ENCODE data around the gene IL21R. TPM values are rescaled to one million over a fixed set of nuclear protein-coding genes. Genes with fewer than 3 reads are reported as not detected.

The IL21R gene
- total RNA-seq, 3 donors from 2014 or later (not counting 1 experiment from before 2014, with no cell fraction given) = 24.3 to 45.7 (median 26.5) TPM

GRCh38 chr16:27362570-27363245 lies 39.3 kb upstream of the IL21R start:
- ATAC-seq (no peak), DNase-seq (no peak)
- Mint-ChIP-seq H3K27me3 (ENCODE audit: low read depth in 2 of 2) (no peaks in the 10 kb centered on the region), H3K4me3 (no peak overlapping the region), H3K27ac (peak overlapping the region in 1 of 2 donors; percentile 22), H3K4me1 (peaks cover 0 to 18% of the 10 kb centered on the region in 2 donors), H3K36me3 (peaks cover 9% of the 10 kb centered on the region), H3K9me3 (no peaks in the 10 kb centered on the region)
- Histone ChIP-seq H3K27ac (ENCODE audit: low read length) (no peak overlapping the region), H3K4me1 (ENCODE audit: control insufficient read depth, insufficient read depth, low read length) (peaks cover 19% of the 10 kb centered on the region), H3K9me3 (ENCODE audit: control insufficient read depth, insufficient read depth, low read length) (no peaks in the 10 kb centered on the region), H3K27me3 (ENCODE audit: control insufficient read depth, insufficient read depth, low read length) (no peaks in the 10 kb centered on the region), H3K36me3 (ENCODE audit: control insufficient read depth, insufficient read depth, low read length) (peaks cover 54% of the 10 kb centered on the region), H3K4me3 (ENCODE audit: low read length) (no peak overlapping the region)
- TF ChIP-seq CTCF (IDR thresholded peaks at IDR 0.05) = no peak
- WGBS (ENCODE audit: insufficient coverage) = 94% methylated on average over 16 of the region's 16 CpGs
- intact Hi-C loops (cut with micrococcal nuclease) = no loop called here

- H3K36me3 Mint-ChIP-seq = peaks cover 9% of the 10 kb centered on the region
Observed at GRCh38 chr16:27363246-27363632, 38.7 kb upstream of the IL21R start.

GRCh38 chr16:27363797-27364196 lies 38.2 kb upstream of the IL21R start:
- Mint-ChIP-seq H3K36me3 (peaks cover 9% of the 10 kb centered on the region), H3K27me3 (ENCODE audit: low read depth in 2 of 2) (no peaks in the 10 kb centered on the region), H3K4me1 (peaks cover 0 to 28% of the 10 kb centered on the region in 2 donors), H3K9me3 (no peaks in the 10 kb centered on the region), H3K4me3 (no peak overlapping the region), H3K27ac (peak overlapping the region; percentile 94 to 95)
- Histone ChIP-seq H3K4me1 (ENCODE audit: control insufficient read depth, insufficient read depth, low read length) (peaks cover 30% of the 10 kb centered on the region), H3K4me3 (ENCODE audit: low read length) (no peak overlapping the region), H3K36me3 (ENCODE audit: control insufficient read depth, insufficient read depth, low read length) (peaks cover 46% of the 10 kb centered on the region), H3K27me3 (ENCODE audit: control insufficient read depth, insufficient read depth, low read length) (no peaks in the 10 kb centered on the region), H3K27ac (ENCODE audit: low read length) (no peak overlapping the region), H3K9me3 (ENCODE audit: control insufficient read depth, insufficient read depth, low read length) (no peaks in the 10 kb centered on the region)
- peak in 1 of 2 donors; percentile 31 for DNase-seq
- WGBS (ENCODE audit: insufficient coverage) = 91% methylated on average over 9 of the region's 9 CpGs
- no peak for ATAC-seq
- TF ChIP-seq CTCF (IDR thresholded peaks at IDR 0.05) = no peak
- intact Hi-C loops (cut with micrococcal nuclease) = no loop called here

More at GRCh38 chr16:27363246-27363632, 38.7 kb upstream of the IL21R start:
- ATAC-seq = no peak
- peaks cover 0 to 23% of the 10 kb centered on the region in 2 donors for H3K4me1 Mint-ChIP-seq
- no peak overlapping the region for H3K4me3 ChIP-seq (ENCODE audit: low read length)
- no peak for DNase-seq
- H3K9me3 ChIP-seq (ENCODE audit: control insufficient read depth, insufficient read depth, low read length) = no peaks in the 10 kb centered on the region
- no peak for TF ChIP-seq CTCF (IDR thresholded peaks at IDR 0.05)
- H3K27me3 ChIP-seq (ENCODE audit: control insufficient read depth, insufficient read depth, low read length) = no peaks in the 10 kb centered on the region
- 99% methylated on average over 5 of the region's 5 CpGs for WGBS (ENCODE audit: insufficient coverage)
- H3K27ac ChIP-seq (ENCODE audit: low read length) = no peak overlapping the region
- H3K4me3 Mint-ChIP-seq = no peak overlapping the region
- peaks cover 51% of the 10 kb centered on the region for H3K36me3 ChIP-seq (ENCODE audit: control insufficient read depth, insufficient read depth, low read length)
- no peaks in the 10 kb centered on the region for H3K9me3 Mint-ChIP-seq
- intact Hi-C loops (cut with micrococcal nuclease) = no loop called here
- H3K27ac Mint-ChIP-seq = peak overlapping the region in 1 of 2 donors; percentile 95
- H3K4me1 ChIP-seq (ENCODE audit: control insufficient read depth, insufficient read depth, low read length) = peaks cover 25% of the 10 kb centered on the region
- H3K27me3 Mint-ChIP-seq (ENCODE audit: low read depth in 2 of 2) = no peaks in the 10 kb centered on the region
